HepG2 (cell line): ENCODE results near the gene HECTD4. TPM values are rescaled to one million over a fixed set of nuclear protein-coding genes. Genes with fewer than 3 reads are reported as not detected.

Experiments used
- ATAC-seq: fragments of 200-7000 bp; cut with Tn5 transposase; 3 replicates; pipeline ENCODE4 v1.9.1; 2020; ENCODE audit warnings: mild to moderate bottlenecking, moderate library complexity
- BruUV-seq: library from RNA; stranded (reverse); fragments of 400-500 nt; replicated peaks from 2 replicates; lab custom pipeline; 2021; lab: Mats Ljungman, UMichigan
- CTCF ChIA-PET: fragments of 300-600 bp; formaldehyde crosslinking; extraction: SDS; loops from one replicate; lab custom pipeline; 2021; ENCODE audit warnings: low total read pairs, inconsistent platforms, low intra/inter-chr PET ratio; lab: Yijun Ruan, JAX
- POLR2A ChIA-PET: fragments of 350-600 bp; sonication (Branson Sonifier 250); formaldehyde crosslinking; loops from one replicate; lab custom pipeline; 2020; ENCODE audit warnings: antibody characterized with exemption, inconsistent platforms; lab: Yijun Ruan, JAX
- DNase-seq: peaks from one replicate; pipeline ENCODE4 v3.0.0-alpha.2; 2015; ENCODE audit warnings: low spot score
- FAIRE-seq: peaks from 3 replicates; lab custom pipeline; 2011; peaks lifted over from hg19 to GRCh38; lab: Jason Lieb, UNC
- H2AFZ ChIP-seq: one replicate; pipeline ENCODE4 v1.6.1; 2011; ENCODE audit warnings: low read length, inconsistent platforms
- H3K27ac ChIP-seq: fragments of 300-600 bp; 3 replicates; pipeline ENCODE4 v1.8.0; 2011; ENCODE audit warnings: mixed run types, mild to moderate bottlenecking, mixed read lengths, low read length, inconsistent platforms; ENCODE audit not compliant: insufficient read depth; ENCODE audit errors: extremely low read length
- H3K27me3 ChIP-seq, 2 experiments: fragments of 200-600 bp in 1 of 2; 2 replicates in 1 of 2; 3 replicates in 1 of 2; pipeline versions ENCODE4 v1.6.0 to v1.8.0; 2011; ENCODE audit warnings: low read length in 2 of 2, mild to moderate bottlenecking in 2 of 2, moderate library complexity in 2 of 2, inconsistent platforms in 1 of 2; ENCODE audit not compliant: insufficient read depth in 2 of 2, control insufficient read depth in 1 of 2
- H3K36me3 ChIP-seq, 2 experiments: fragments of 200-600 bp in 1 of 2; replicated peaks in 1 of 2; 2 replicates in 1 of 2; 3 replicates in 1 of 2; pipeline versions ENCODE4 v1.5.1 to v1.8.0; 2011; ENCODE audit warnings: low read length in 2 of 2, inconsistent platforms in 1 of 2; ENCODE audit not compliant: insufficient read depth in 2 of 2, control insufficient read depth in 1 of 2
- H3K4me1 ChIP-seq: 2 replicates; pipeline ENCODE4 v1.5.1; 2012; ENCODE audit warnings: low read length, inconsistent platforms; ENCODE audit not compliant: insufficient read depth
- H3K4me2 ChIP-seq: 2 replicates; pipeline ENCODE4 v1.6.0; 2011; ENCODE audit warnings: low read depth, low read length, inconsistent platforms
- H3K4me3 ChIP-seq, 3 experiments: fragments of 200-600 bp in 1 of 3; sonication (generic), shearing (Covaris generic) in 1 of 3; replicated peaks in 1 of 3; 2 replicates each; pipeline ENCODE4 v1.5.1; 2011 to 2016; ENCODE audit warnings: low read length in 3 of 3, inconsistent platforms in 2 of 3, low read depth in 2 of 3, mild to moderate bottlenecking in 2 of 3, control low read depth in 1 of 3, mixed read lengths in 1 of 3; ENCODE audit not compliant: insufficient read depth in 1 of 3
- H3K79me2 ChIP-seq: one replicate; pipeline ENCODE4 v1.6.1; 2011; ENCODE audit warnings: low read length, inconsistent platforms; ENCODE audit not compliant: insufficient read depth
- H3K9ac ChIP-seq: 2 replicates; pipeline ENCODE4 v1.6.0; 2011; ENCODE audit warnings: mild to moderate bottlenecking, low read depth, low read length, inconsistent platforms; ENCODE audit not compliant: insufficient read depth
- H3K9me3 ChIP-seq: 2 replicates; pipeline ENCODE4 v1.5.1; 2012; ENCODE audit warnings: mild to moderate bottlenecking, low read length
- H4K20me1 ChIP-seq: 2 replicates; pipeline ENCODE4 v1.6.0; 2011; ENCODE audit warnings: inconsistent platforms, mild to moderate bottlenecking, low read length, moderate library complexity; ENCODE audit not compliant: insufficient read depth
- JARID2 ChIP-seq: sonication (generic); formaldehyde crosslinking; IDR thresholded peaks from 2 replicates; pipeline ENCODE4 v1.8.1; 2023; ENCODE audit warnings: missing genetic modification reagents, inconsistent platforms; ENCODE audit not compliant: insufficient replicate concordance
- MAFF ChIP-seq: IDR thresholded peaks from 2 replicates; pipeline ENCODE4 v1.6.1; 2011; ENCODE audit warnings: low read depth, low read length, improper control_type of control experiment
- RARA ChIP-seq: IDR thresholded peaks from 2 replicates; pipeline ENCODE4 v1.6.1; 2016; ENCODE audit warnings: missing genetic modification reagents, missing compliant biosample characterization
- SP5 ChIP-seq: IDR thresholded peaks from 2 replicates; pipeline ENCODE4 v1.6.1; 2016; ENCODE audit warnings: low read depth, borderline replicate concordance
- ZMYM2 ChIP-seq: sonication (generic); formaldehyde crosslinking; IDR thresholded peaks from 2 replicates; pipeline ENCODE4 v1.8.0; 2022; ENCODE audit warnings: mild to moderate bottlenecking, missing genetic modification reagents
- ZNF546 ChIP-seq: sonication (generic); formaldehyde crosslinking; conservative IDR thresholded peaks from 2 replicates; pipeline ENCODE4 v1.8.1; 2023; ENCODE audit warnings: mild to moderate bottlenecking, missing genetic modification reagents
- WGBS: methylation state at CpG from one replicate; pipeline ENCODE4 v1.1.6; 2017; ENCODE audit warnings: low lambda C conversion rate; 5-methylcytosine and 5-hydroxymethylcytosine counted together
- in situ Hi-C: cut with HindIII; loops from 2 replicates; pipeline ENCODE4 v1.10.0; 2017; ENCODE audit warnings: low pct_unique_long_range_greater_than_20kb; ENCODE audit not compliant: extremely low pct_ligation_motif_present
- intact Hi-C: fragments of 100-400 bp; cut with micrococcal nuclease; formaldehyde crosslinking; loops from one replicate; pipeline ENCODE4 v1.10.0; 2022; ENCODE audit not compliant: unreplicated experiment
- polyA plus RNA-seq, 8 experiments: library from polyadenylated mRNA; depleted of rRNA in 3 of 8; stranded (reverse) in 7 of 8; unstranded in 1 of 8; fragments of >200 nt; fragmentation: Illumina TruSeq in 4 of 8; extraction: Trizol in 4 of 8; gene quantifications; 2 replicates each; pipeline versions ENCODE4 v1.2.1 to v1.2.3, GENCODE V29; 2011 to 2016; ENCODE audit warnings: low read depth in 4 of 8, missing spikeins in 1 of 8, mixed read lengths in 1 of 8; ENCODE audit not compliant: insufficient read depth in 1 of 8
- total RNA-seq, 5 experiments: library from RNA; depleted of rRNA; stranded (reverse); fragments of >200 nt; fragmentation: Illumina TruSeq; extraction: Trizol; gene quantifications; 2 replicates each; pipeline ENCODE4 v1.2.3, GENCODE V29; 2016; ENCODE audit warnings: low read depth in 1 of 5
- TF ChIP-seq, protein P1 (sequence below): sonication (generic); formaldehyde crosslinking; IDR thresholded peaks from 2 replicates; pipeline ENCODE4 v1.5.1; 2020; ENCODE audit warnings: mild to moderate bottlenecking, missing genetic modification reagents, borderline replicate concordance
- TF ChIP-seq, protein P2 (sequence below): sonication (generic); formaldehyde crosslinking; IDR thresholded peaks from 2 replicates; pipeline ENCODE4 v1.4.0; 2020; ENCODE audit warnings: missing genetic modification reagents, borderline replicate concordance
- TF ChIP-seq, protein P3 (sequence below): sonication (generic); formaldehyde crosslinking; IDR thresholded peaks from 2 replicates; pipeline ENCODE4 v1.5.0; 2020; ENCODE audit warnings: missing genetic modification reagents
- TF ChIP-seq, protein P4 (sequence below): sonication (generic); formaldehyde crosslinking; IDR thresholded peaks from 2 replicates; pipeline ENCODE4 v1.4.0; 2020; ENCODE audit warnings: missing genetic modification reagents, borderline replicate concordance
- TF ChIP-seq, protein P5 (sequence below): sonication (generic); formaldehyde crosslinking; IDR thresholded peaks from 2 replicates; pipeline ENCODE4 v1.4.0; 2020; ENCODE audit warnings: missing genetic modification reagents

Gene HECTD4
- total and polyA plus RNA-seq, 2 of the 13 experiments (the other 11 are each of a cell fraction or from before 2014, with no cell fraction given), result 9.0 to 11.4 TPM

GRCh38 chr12:112370868-112371510 is 11.2 kb downstream of the HECTD4 start:
- H2AFZ ChIP-seq, result no peak overlapping the region
- ATAC-seq (no peak), DNase-seq (peak; percentile 39), FAIRE-seq (no peak)
- in situ Hi-C loops, result no loop called here
- no peaks in the 10 kb centered on the region for H3K27me3 ChIP-seq
- no peaks in the 10 kb centered on the region for H3K9me3 ChIP-seq
- no peak overlapping the region for H3K4me2 ChIP-seq
- BruUV-seq, result no TSS peak
- H3K79me2 ChIP-seq, result peaks cover 33% of the 10 kb centered on the region
- ChIA-PET POLR2A (interaction anchor here (1.2 kb wide), 1 partner anchor 16 kb away, joined by 3 read pairs; no protein-coding TSS in a partner anchor), CTCF (no interaction called here)
- H3K4me1 ChIP-seq, result peaks cover 32% of the 10 kb centered on the region
- intact Hi-C loops, result no loop called here
- H3K4me3 ChIP-seq, result no peak overlapping the region
- no peak overlapping the region for H3K9ac ChIP-seq
- H3K36me3 ChIP-seq, result no peaks in the 10 kb centered on the region
- peaks cover 9% of the 10 kb centered on the region; the same call in 1 of the 2 replicates for H4K20me1 ChIP-seq
- WGBS, result 50% methylated on average over 8 of the region's 8 CpGs
- no peak overlapping the region for H3K27ac ChIP-seq
- TF ChIP-seq, protein P1, sequence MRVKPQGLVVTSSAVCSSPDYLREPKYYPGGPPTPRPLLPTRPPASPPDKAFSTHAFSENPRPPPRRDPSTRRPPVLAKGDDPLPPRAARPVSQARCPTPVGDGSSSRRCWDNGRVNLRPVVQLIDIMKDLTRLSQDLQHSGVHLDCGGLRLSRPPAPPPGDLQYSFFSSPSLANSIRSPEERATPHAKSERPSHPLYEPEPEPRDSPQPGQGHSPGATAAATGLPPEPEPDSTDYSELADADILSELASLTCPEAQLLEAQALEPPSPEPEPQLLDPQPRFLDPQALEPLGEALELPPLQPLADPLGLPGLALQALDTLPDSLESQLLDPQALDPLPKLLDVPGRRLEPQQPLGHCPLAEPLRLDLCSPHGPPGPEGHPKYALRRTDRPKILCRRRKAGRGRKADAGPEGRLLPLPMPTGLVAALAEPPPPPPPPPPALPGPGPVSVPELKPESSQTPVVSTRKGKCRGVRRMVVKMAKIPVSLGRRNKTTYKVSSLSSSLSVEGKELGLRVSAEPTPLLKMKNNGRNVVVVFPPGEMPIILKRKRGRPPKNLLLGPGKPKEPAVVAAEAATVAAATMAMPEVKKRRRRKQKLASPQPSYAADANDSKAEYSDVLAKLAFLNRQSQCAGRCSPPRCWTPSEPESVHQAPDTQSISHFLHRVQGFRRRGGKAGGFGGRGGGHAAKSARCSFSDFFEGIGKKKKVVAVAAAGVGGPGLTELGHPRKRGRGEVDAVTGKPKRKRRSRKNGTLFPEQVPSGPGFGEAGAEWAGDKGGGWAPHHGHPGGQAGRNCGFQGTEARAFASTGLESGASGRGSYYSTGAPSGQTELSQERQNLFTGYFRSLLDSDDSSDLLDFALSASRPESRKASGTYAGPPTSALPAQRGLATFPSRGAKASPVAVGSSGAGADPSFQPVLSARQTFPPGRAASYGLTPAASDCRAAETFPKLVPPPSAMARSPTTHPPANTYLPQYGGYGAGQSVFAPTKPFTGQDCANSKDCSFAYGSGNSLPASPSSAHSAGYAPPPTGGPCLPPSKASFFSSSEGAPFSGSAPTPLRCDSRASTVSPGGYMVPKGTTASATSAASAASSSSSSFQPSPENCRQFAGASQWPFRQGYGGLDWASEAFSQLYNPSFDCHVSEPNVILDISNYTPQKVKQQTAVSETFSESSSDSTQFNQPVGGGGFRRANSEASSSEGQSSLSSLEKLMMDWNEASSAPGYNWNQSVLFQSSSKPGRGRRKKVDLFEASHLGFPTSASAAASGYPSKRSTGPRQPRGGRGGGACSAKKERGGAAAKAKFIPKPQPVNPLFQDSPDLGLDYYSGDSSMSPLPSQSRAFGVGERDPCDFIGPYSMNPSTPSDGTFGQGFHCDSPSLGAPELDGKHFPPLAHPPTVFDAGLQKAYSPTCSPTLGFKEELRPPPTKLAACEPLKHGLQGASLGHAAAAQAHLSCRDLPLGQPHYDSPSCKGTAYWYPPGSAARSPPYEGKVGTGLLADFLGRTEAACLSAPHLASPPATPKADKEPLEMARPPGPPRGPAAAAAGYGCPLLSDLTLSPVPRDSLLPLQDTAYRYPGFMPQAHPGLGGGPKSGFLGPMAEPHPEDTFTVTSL (CRISPR knock-in tag), result no peak
- TF ChIP-seq, protein P2, sequence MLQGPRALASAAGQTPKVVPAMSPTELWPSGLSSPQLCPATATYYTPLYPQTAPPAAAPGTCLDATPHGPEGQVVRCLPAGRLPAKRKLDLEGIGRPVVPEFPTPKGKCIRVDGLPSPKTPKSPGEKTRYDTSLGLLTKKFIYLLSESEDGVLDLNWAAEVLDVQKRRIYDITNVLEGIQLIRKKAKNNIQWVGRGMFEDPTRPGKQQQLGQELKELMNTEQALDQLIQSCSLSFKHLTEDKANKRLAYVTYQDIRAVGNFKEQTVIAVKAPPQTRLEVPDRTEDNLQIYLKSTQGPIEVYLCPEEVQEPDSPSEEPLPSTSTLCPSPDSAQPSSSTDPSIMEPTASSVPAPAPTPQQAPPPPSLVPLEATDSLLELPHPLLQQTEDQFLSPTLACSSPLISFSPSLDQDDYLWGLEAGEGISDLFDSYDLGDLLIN (CRISPR knock-in tag), result no peak
- TF ChIP-seq, protein P3, sequence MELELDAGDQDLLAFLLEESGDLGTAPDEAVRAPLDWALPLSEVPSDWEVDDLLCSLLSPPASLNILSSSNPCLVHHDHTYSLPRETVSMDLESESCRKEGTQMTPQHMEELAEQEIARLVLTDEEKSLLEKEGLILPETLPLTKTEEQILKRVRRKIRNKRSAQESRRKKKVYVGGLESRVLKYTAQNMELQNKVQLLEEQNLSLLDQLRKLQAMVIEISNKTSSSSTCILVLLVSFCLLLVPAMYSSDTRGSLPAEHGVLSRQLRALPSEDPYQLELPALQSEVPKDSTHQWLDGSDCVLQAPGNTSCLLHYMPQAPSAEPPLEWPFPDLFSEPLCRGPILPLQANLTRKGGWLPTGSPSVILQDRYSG (CRISPR knock-in tag), result no peak
- TF ChIP-seq SP5 (CRISPR knock-in tag) (peak; percentile 80), ZMYM2 (no peak), RARA (peak; percentile 66), JARID2 (CRISPR knock-in tag) (no peak), MAFF (no peak), ZNF546 (CRISPR knock-in tag) (no peak)
- TF ChIP-seq, protein P4, sequence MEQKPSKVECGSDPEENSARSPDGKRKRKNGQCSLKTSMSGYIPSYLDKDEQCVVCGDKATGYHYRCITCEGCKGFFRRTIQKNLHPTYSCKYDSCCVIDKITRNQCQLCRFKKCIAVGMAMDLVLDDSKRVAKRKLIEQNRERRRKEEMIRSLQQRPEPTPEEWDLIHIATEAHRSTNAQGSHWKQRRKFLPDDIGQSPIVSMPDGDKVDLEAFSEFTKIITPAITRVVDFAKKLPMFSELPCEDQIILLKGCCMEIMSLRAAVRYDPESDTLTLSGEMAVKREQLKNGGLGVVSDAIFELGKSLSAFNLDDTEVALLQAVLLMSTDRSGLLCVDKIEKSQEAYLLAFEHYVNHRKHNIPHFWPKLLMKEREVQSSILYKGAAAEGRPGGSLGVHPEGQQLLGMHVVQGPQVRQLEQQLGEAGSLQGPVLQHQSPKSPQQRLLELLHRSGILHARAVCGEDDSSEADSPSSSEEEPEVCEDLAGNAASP (CRISPR knock-in tag), result no peak
- TF ChIP-seq, protein P5, sequence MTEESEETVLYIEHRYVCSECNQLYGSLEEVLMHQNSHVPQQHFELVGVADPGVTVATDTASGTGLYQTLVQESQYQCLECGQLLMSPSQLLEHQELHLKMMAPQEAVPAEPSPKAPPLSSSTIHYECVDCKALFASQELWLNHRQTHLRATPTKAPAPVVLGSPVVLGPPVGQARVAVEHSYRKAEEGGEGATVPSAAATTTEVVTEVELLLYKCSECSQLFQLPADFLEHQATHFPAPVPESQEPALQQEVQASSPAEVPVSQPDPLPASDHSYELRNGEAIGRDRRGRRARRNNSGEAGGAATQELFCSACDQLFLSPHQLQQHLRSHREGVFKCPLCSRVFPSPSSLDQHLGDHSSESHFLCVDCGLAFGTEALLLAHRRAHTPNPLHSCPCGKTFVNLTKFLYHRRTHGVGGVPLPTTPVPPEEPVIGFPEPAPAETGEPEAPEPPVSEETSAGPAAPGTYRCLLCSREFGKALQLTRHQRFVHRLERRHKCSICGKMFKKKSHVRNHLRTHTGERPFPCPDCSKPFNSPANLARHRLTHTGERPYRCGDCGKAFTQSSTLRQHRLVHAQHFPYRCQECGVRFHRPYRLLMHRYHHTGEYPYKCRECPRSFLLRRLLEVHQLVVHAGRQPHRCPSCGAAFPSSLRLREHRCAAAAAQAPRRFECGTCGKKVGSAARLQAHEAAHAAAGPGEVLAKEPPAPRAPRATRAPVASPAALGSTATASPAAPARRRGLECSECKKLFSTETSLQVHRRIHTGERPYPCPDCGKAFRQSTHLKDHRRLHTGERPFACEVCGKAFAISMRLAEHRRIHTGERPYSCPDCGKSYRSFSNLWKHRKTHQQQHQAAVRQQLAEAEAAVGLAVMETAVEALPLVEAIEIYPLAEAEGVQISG (CRISPR knock-in tag), result no peak
